Endothelial cell of umbilical vein (primary cell): ENCODE measurements around the gene PRAC2. TPM values are rescaled to one million over a fixed set of nuclear protein-coding genes. Genes with fewer than 3 reads are reported as not detected.

Source experiments
- BruUV-seq: library from RNA; stranded (reverse); fragments of 400-500 nt; replicated peaks from 2 replicates; lab custom pipeline; 2021; lab: Mats Ljungman, UMichigan
- CTCF ChIA-PET: fragments of 300-600, 350-600 bp; sonication (Branson Sonifier 250); formaldehyde crosslinking; loops from one replicate; lab custom pipeline; 2021; ENCODE audit warnings: antibody characterized with exemption, inconsistent platforms; lab: Charles Lee
- POLR2A ChIA-PET: fragments of 300-600, 350-600 bp; sonication (Branson Sonifier 250); formaldehyde crosslinking; loops from one replicate; lab custom pipeline; 2021; ENCODE audit warnings: antibody characterized with exemption, inconsistent platforms; lab: Charles Lee
- DNase-seq: peaks from one replicate; pipeline ENCODE4 v3.0.0-alpha.2; 2011; ENCODE audit warnings: low read depth, low spot score
- FAIRE-seq: peaks from 2 replicates; lab custom pipeline; 2011; peaks lifted over from hg19 to GRCh38; lab: Jason Lieb, UNC
- H2AFZ ChIP-seq: 2 replicates; pipeline ENCODE4 v1.6.0; 2012; ENCODE audit warnings: low read depth, low read length, control low read depth, inconsistent platforms
- H3K27ac ChIP-seq: 2 replicates; pipeline ENCODE4 v1.5.1; 2011; ENCODE audit warnings: low read depth, mild to moderate bottlenecking, control low read depth, low read length, moderate library complexity; ENCODE audit not compliant: insufficient read depth
- H3K27me3 ChIP-seq, 2 experiments: 2 replicates each; pipeline versions ENCODE4 v1.6.0 to v1.6.1; 2011; ENCODE audit warnings: low read length in 2 of 2, mixed read lengths in 1 of 2; ENCODE audit not compliant: control insufficient read depth in 2 of 2, insufficient read depth in 2 of 2
- H3K36me3 ChIP-seq, 2 experiments: 2 replicates in 1 of 2; 3 replicates in 1 of 2; pipeline ENCODE4 v1.5.1; 2011; ENCODE audit warnings: low read length in 2 of 2, mild to moderate bottlenecking in 1 of 2, moderate library complexity in 1 of 2; ENCODE audit not compliant: control insufficient read depth in 2 of 2, insufficient read depth in 2 of 2; ENCODE audit errors: extremely low read depth in 1 of 2
- H3K4me1 ChIP-seq: 3 replicates; pipeline ENCODE4 v1.5.1; 2011; ENCODE audit warnings: mild to moderate bottlenecking, low read length; ENCODE audit not compliant: control insufficient read depth, insufficient read depth; ENCODE audit errors: extremely low read depth
- H3K4me2 ChIP-seq: 2 replicates; pipeline ENCODE4 v1.6.1; 2011; ENCODE audit warnings: low read length, control low read depth, mixed read lengths; ENCODE audit not compliant: insufficient read depth
- H3K4me3 ChIP-seq, 3 experiments: fragments of 200-600 bp in 1 of 3; sonication (generic), shearing (Covaris generic) in 1 of 3; replicated peaks in 1 of 3; 2 replicates each; pipeline ENCODE4 v1.5.1; 2011 to 2016; ENCODE audit warnings: control low read depth in 3 of 3, low read length in 3 of 3, mild to moderate bottlenecking in 2 of 3, inconsistent platforms in 1 of 3, low read depth in 1 of 3, moderate library complexity in 1 of 3; ENCODE audit not compliant: insufficient read depth in 1 of 3
- H3K79me2 ChIP-seq: 2 replicates; pipeline ENCODE4 v1.6.0; 2012; ENCODE audit warnings: low read length, inconsistent platforms; ENCODE audit not compliant: control insufficient read depth, insufficient read depth
- H3K9ac ChIP-seq: replicated peaks from 2 replicates; pipeline ENCODE3; 2011; ENCODE audit warnings: low read length, control low read depth; ENCODE audit not compliant: insufficient read depth; ENCODE audit errors: extremely low read depth
- H3K9me1 ChIP-seq: replicated peaks from 3 replicates; pipeline ENCODE4 v1.6.0; 2011; ENCODE audit warnings: mild to moderate bottlenecking, low read length; ENCODE audit not compliant: control insufficient read depth, insufficient read depth; ENCODE audit errors: extremely low read depth
- H3K9me3 ChIP-seq: replicated peaks from 2 replicates; pipeline ENCODE4 v1.5.1; 2012; ENCODE audit warnings: low read length, inconsistent platforms; ENCODE audit not compliant: control insufficient read depth, insufficient read depth
- H4K20me1 ChIP-seq: replicated peaks from 2 replicates; pipeline ENCODE3; 2011; ENCODE audit warnings: mild to moderate bottlenecking, low read length; ENCODE audit not compliant: control insufficient read depth, insufficient read depth; ENCODE audit errors: extremely low read depth
- CTCF ChIP-seq, 2 donors: IDR thresholded peaks; 1 replicate in 1 of 2; 2 replicates in 1 of 2; pipeline ENCODE4 v1.5.1; 2011; ENCODE audit warnings: low read length in 2 of 2, mild to moderate bottlenecking in 2 of 2, moderate library complexity in 2 of 2, control low read depth in 1 of 2, inconsistent platforms in 1 of 2, low read depth in 1 of 2; ENCODE audit not compliant: insufficient read depth in 1 of 2; ENCODE audit errors: extremely low read depth in 1 of 2
- EZH2 ChIP-seq: IDR thresholded peaks from 2 replicates; pipeline ENCODE4 v1.6.1; 2012; ENCODE audit warnings: borderline replicate concordance, low read depth, mild to moderate bottlenecking, moderate library complexity, low read length, inconsistent platforms; ENCODE audit not compliant: severe bottlenecking
- FOS ChIP-seq: IDR thresholded peaks from 2 replicates; pipeline ENCODE4 v1.6.1; 2011; ENCODE audit warnings: mild to moderate bottlenecking, low read length, moderate library complexity, borderline replicate concordance; ENCODE audit not compliant: insufficient read depth
- GATA2 ChIP-seq: IDR thresholded peaks from 2 replicates; pipeline ENCODE4 v1.7.0; 2011; ENCODE audit warnings: low read depth, mild to moderate bottlenecking, moderate library complexity, mixed read lengths, low read length; ENCODE audit not compliant: insufficient read length, insufficient read depth
- JUN ChIP-seq: IDR thresholded peaks from 2 replicates; pipeline ENCODE4 v1.6.1; 2011; ENCODE audit warnings: borderline replicate concordance, low read depth; ENCODE audit not compliant: insufficient read length, insufficient read depth
- MAX ChIP-seq: IDR thresholded peaks from 2 replicates; pipeline ENCODE4 v1.6.1; 2011; ENCODE audit not compliant: insufficient read depth, insufficient read length
- MYC ChIP-seq: IDR thresholded peaks from one replicate; pipeline ENCODE4 v1.6.1; 2011; ENCODE audit warnings: mild to moderate bottlenecking, low read depth, low read length
- POLR2A ChIP-seq: IDR thresholded peaks from 2 replicates; pipeline ENCODE4 v1.6.1; 2012; ENCODE audit warnings: low read depth, mild to moderate bottlenecking, control low read depth, low read length
- POLR2AphosphoS5 ChIP-seq: IDR thresholded peaks from 2 replicates; pipeline ENCODE4 v1.6.1; 2012; ENCODE audit warnings: low read depth, mild to moderate bottlenecking, control low read depth, low read length, moderate library complexity; ENCODE audit not compliant: insufficient read depth
- dilution Hi-C: fragments of 300-500 bp; cut with MboI; formaldehyde crosslinking; loops from one replicate; pipeline ENCODE4 v1.15.0; 2019; ENCODE audit warnings: low sequenced_read_pairs; ENCODE audit not compliant: extremely low pct_ligation_motif_present
- intact Hi-C: fragments of 100-400 bp; cut with micrococcal nuclease; formaldehyde crosslinking; loops from one replicate; pipeline ENCODE4 v1.10.0; 2022
- polyA plus RNA-seq, 4 experiments: library from polyadenylated mRNA; depleted of rRNA in 3 of 4; stranded (reverse) in 3 of 4; unstranded in 1 of 4; fragments of >200 nt; gene quantifications; 2 replicates each; pipeline versions ENCODE4 v1.2.1 to v1.2.3, GENCODE V29; 2011 to 2012; ENCODE audit warnings: missing spikeins in 1 of 4
- total RNA-seq: library from RNA; stranded (reverse); gene quantifications from 2 replicates; pipeline ENCODE4 v1.2.3, GENCODE V29; 2021

The PRAC2 gene
- total and polyA plus RNA-seq, 2 donors (not counting 3 experiments of a cell fraction or from before 2014, with no cell fraction given), result not detected

- Histone ChIP-seq H3K4me2 (no peak overlapping the region), H3K9me1 (no peaks in the 10 kb centered on the region), H3K27ac (no peak overlapping the region), H3K79me2 (no peaks in the 10 kb centered on the region), H3K4me3 (no peak overlapping the region), H3K4me1 (no peaks in the 10 kb centered on the region), H3K9ac (no peak overlapping the region), H3K9me3 (no peaks in the 10 kb centered on the region), H3K36me3 (no peaks in the 10 kb centered on the region), H4K20me1 (no peaks in the 10 kb centered on the region), H3K27me3 (peaks cover 3 to 16% of the 10 kb centered on the region in 2 experiments), H2AFZ (no peak overlapping the region)
- dilution Hi-C loops, result no loop called here
- CTCF ChIA-PET, result interaction anchor here (1.5 kb wide), 1 partner anchor 12 kb away, joined by 5 read pairs; no protein-coding TSS in a partner anchor
- no peak for TF ChIP-seq GATA2
- TF ChIP-seq EZH2, result no peak
- no peak for TF ChIP-seq JUN
- no peak for TF ChIP-seq FOS
- no peak for TF ChIP-seq MAX
- TF ChIP-seq CTCF (IDR thresholded peaks at IDR 0.05; ENCODE audit: extremely low read depth in 1 of 2, insufficient read depth in 1 of 2, low read depth in 1 of 2, low read length in 2 of 2), result no peak
- TF ChIP-seq POLR2A, result no peak
- TF ChIP-seq POLR2AphosphoS5, result no peak
- TF ChIP-seq MYC, result no peak
- BruUV-seq, result no TSS peak
- DNase-seq, result no peak
- FAIRE-seq, result no peak
- POLR2A ChIA-PET, result interaction anchor here (0.7 kb wide), 1 partner anchor 26 kb away, joined by 5 read pairs; no protein-coding TSS in a partner anchor
- intact Hi-C loops, result no loop called here
Observed at GRCh38 chr17:48690655-48691054, 32.3 kb upstream of the PRAC2 start.
